Hepatocyte (in vitro differentiated cells): ENCODE measurements around the gene SIK2.

Experiments
- CTCF ChIP-seq: fragments of 200-600 bp; sonication (generic); IDR thresholded peaks from 2 replicates; pipeline ENCODE4 v1.5.1; 2016; ENCODE audit warnings: antibody characterized with exemption, mild to moderate bottlenecking; ENCODE audit not compliant: poor library complexity
- EZH2 ChIP-seq: fragments of 200-600 bp; sonication (generic); IDR thresholded peaks from 2 replicates; pipeline ENCODE4 v1.6.1; 2016; ENCODE audit warnings: antibody characterized with exemption, mild to moderate bottlenecking, borderline replicate concordance

- TF ChIP-seq CTCF: no peak
- TF ChIP-seq EZH2: no peak
These were observed 40.9 kb upstream of the SIK2 start for GRCh38 chr11:111561306-111561705.
